GM12874 (cell line): ENCODE measurements around the gene SYPL1.

Experiments used
- CTCF ChIP-seq: IDR thresholded peaks from 2 replicates; pipeline ENCODE4 v1.5.1; 2011; ENCODE audit warnings: low read depth, mild to moderate bottlenecking, control low read depth, low read length, moderate library complexity; ENCODE audit not compliant: insufficient read depth

The SYPL1 gene

GRCh38 chr7:106083717-106084116, 28.4 kb downstream of the SYPL1 start:
- no peak for TF ChIP-seq CTCF

GRCh38 chr7:106082087-106082854, 29.8 kb downstream of the SYPL1 start:
- no peak for TF ChIP-seq CTCF

- no peak for TF ChIP-seq CTCF
Measured at GRCh38 chr7:106080300-106080987, 31.7 kb downstream of the SYPL1 start.

- TF ChIP-seq CTCF: no peak
Measured at GRCh38 chr7:106076537-106076936, 35.6 kb downstream of the SYPL1 start.

- no peak for TF ChIP-seq CTCF
Measured at GRCh38 chr7:106075937-106076336, 36.2 kb downstream of the SYPL1 start.

GRCh38 chr7:106074257-106074656, 37.9 kb downstream of the SYPL1 start:
- TF ChIP-seq CTCF: 0 out of 2 replicates have a peak, but pooled peaks have one; percentile 16

- no peak for TF ChIP-seq CTCF
Measured at GRCh38 chr7:106073701-106074100, 38.4 kb downstream of the SYPL1 start.
